Vagina (tissue), 2 donors: ENCODE data around the gene PERM1. TPM values are rescaled to one million over a fixed set of nuclear protein-coding genes. Genes with fewer than 3 reads are reported as not detected.

Experiments used
- DNase-seq, 2 donors: peaks; one replicate each; pipeline ENCODE4 v3.0.0-alpha.2; 2017; ENCODE audit errors: extremely low spot score in 2 of 2
- H3K27ac ChIP-seq: fragments of 200-600 bp; sonication (generic); one replicate; pipeline ENCODE4 v1.5.1; 2019
- H3K27me3 ChIP-seq: fragments of 200-600 bp; sonication (generic); one replicate; pipeline ENCODE4 v1.5.1; 2019
- H3K36me3 ChIP-seq, 2 donors: fragments of 200-600 bp; sonication (generic); one replicate each; pipeline ENCODE4 v1.5.1; 2017 to 2019
- H3K4me1 ChIP-seq: fragments of 200-600 bp; sonication (generic); one replicate; pipeline ENCODE4 v1.5.1; 2019
- H3K4me3 ChIP-seq, 2 donors: fragments of 200-600 bp; sonication (generic); 1 replicate in 1 of 2; 2 replicates in 1 of 2; pipeline ENCODE4 v1.5.1; 2016 to 2019
- H3K9me3 ChIP-seq: fragments of 200-600 bp; sonication (generic); one replicate; pipeline ENCODE4 v1.5.1; 2019
- CTCF ChIP-seq, 3 experiments: fragments of 450-650 bp in 2 of 3; fragments of 200-600 bp in 1 of 3; sonication (generic) in 1 of 3; IDR thresholded peaks; one replicate each; pipeline ENCODE4 v1.5.1; 2017 to 2019; ENCODE audit warnings: antibody characterized with exemption in 3 of 3, mild to moderate bottlenecking in 2 of 3, moderate library complexity in 2 of 3
- POLR2A ChIP-seq, 2 donors: fragments of 450-650 bp; IDR thresholded peaks; one replicate each; pipeline ENCODE4 v1.6.1; 2017; ENCODE audit warnings: antibody characterized with exemption in 2 of 2, mild to moderate bottlenecking in 2 of 2, moderate library complexity in 2 of 2
- POLR2AphosphoS5 ChIP-seq, 2 donors: sonication (generic); formaldehyde crosslinking; IDR thresholded peaks; one replicate each; pipeline ENCODE4 v1.9.0; 2017; ENCODE audit warnings: antibody characterized with exemption in 2 of 2, mild to moderate bottlenecking in 2 of 2, low read depth in 1 of 2; ENCODE audit not compliant: insufficient read depth in 1 of 2
- intact Hi-C: fragments of 100-400 bp; cut with DNase I; formaldehyde crosslinking; loops from one replicate; pipeline ENCODE4 v1.15.1; 2023
- total RNA-seq: library from RNA; depleted of rRNA; stranded (reverse); fragments of >200 nt; gene quantifications from one replicate; pipeline ENCODE4 v1.2.3, GENCODE V29; 2016

Gene PERM1
- total RNA-seq, 1 donor from 2014 or later = not detected

DNA sequence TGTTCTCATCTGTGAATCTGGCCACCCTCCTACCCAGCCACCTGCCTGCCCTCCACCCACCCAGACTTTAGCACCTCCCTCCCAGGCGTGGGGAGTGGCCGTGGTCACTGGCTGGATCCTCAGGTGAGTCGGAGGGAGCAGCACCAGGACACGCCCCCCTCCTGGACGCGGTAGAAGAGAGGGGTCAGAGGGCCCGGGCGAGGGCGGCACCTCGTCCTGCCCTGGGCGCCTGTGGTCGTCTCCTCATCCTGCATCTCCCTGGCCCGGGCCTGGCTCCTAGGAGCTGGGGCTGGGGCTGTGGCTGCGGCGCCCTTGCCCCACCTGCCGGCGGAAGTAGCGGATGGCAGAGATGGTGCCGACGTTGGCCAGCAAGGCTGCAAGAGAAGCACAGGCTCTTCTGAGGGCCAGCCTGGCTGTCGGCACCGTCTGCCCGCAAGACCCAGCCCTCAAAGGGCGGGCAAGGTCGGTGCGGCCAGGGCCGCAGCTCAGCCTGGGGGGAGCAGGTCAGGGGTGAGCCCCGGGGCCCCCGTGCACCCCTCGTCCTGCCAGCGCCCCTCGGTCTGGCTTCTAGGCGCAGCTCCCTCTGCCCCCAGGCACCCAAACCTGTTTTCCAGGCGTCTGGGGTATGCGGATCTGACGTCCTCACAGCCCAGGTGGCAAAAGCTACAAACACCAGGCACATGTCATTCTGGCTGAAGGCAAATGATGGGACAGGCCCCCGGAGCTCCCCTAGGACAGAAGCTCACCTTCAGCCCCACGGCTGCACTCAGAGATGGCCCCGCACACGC is 5.8 kb downstream of the PERM1 start:
- TF ChIP-seq POLR2A (IDR thresholded peaks at IDR 0.05) = no peak
- peak in 2 of 3 experiments; percentile 24 to 59 for TF ChIP-seq CTCF (IDR thresholded peaks at IDR 0.05)
- TF ChIP-seq POLR2AphosphoS5 (IDR thresholded peaks at IDR 0.05; ENCODE audit: insufficient read depth in 1 of 2, low read depth in 1 of 2) = no peak
- no peak for DNase-seq
- Histone ChIP-seq H3K9me3 (no peaks in the 10 kb centered on the region), H3K4me1 (peaks cover 23% of the 10 kb centered on the region), H3K27ac (no peak overlapping the region), H3K4me3 (peak overlapping the region; percentile 23 to 34), H3K36me3 (no peaks in the 10 kb centered on the region), H3K27me3 (peaks cover 4% of the 10 kb centered on the region)
- intact Hi-C loops = no loop called here

DNA sequence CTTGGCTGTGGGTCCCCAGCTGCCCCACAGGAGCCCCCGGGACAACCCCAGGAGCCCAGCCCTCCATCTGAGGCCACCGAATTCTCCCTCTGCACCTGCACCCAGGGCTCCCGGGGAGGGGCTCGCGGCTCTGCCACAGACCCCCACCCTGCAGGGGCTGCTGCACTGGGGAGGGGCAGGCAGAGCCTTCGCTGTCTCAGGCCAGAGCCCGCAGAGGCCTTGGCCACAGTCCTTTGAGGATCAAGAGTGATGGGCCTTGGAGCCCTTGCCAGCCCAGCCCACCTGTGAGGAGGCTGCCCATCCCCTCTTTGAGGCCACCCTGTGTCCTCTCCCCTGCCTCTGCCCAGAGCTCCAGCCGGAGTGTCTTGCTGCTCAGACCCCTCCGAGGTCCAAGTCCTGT is 6.5 kb downstream of the PERM1 start:
- H3K9me3 ChIP-seq = no peaks in the 10 kb centered on the region
- peaks cover 4% of the 10 kb centered on the region for H3K27me3 ChIP-seq
- TF ChIP-seq POLR2AphosphoS5 (IDR thresholded peaks at IDR 0.05; ENCODE audit: insufficient read depth in 1 of 2, low read depth in 1 of 2) (no peak), POLR2A (IDR thresholded peaks at IDR 0.05) (no peak), CTCF (IDR thresholded peaks at IDR 0.05) (no peak)
- no peak overlapping the region for H3K4me3 ChIP-seq
- no peaks in the 10 kb centered on the region for H3K36me3 ChIP-seq
- intact Hi-C loops = no loop called here
- no peak for DNase-seq
- no peak overlapping the region for H3K27ac ChIP-seq
- peaks cover 27% of the 10 kb centered on the region for H3K4me1 ChIP-seq

GRCh38 chr1:974687-975328 is 7.1 kb downstream of the PERM1 start:
- H3K4me3 ChIP-seq = no peak overlapping the region
- H3K27ac ChIP-seq = no peak overlapping the region
- intact Hi-C loops = no loop called here
- TF ChIP-seq POLR2AphosphoS5 (IDR thresholded peaks at IDR 0.05; ENCODE audit: insufficient read depth in 1 of 2, low read depth in 1 of 2) (no peak), POLR2A (IDR thresholded peaks at IDR 0.05) (no peak), CTCF (IDR thresholded peaks at IDR 0.05) (no peak)
- H3K4me1 ChIP-seq = peaks cover 27% of the 10 kb centered on the region
- H3K27me3 ChIP-seq = peaks cover 4% of the 10 kb centered on the region
- H3K36me3 ChIP-seq = no peaks in the 10 kb centered on the region
- no peak for DNase-seq
- no peaks in the 10 kb centered on the region for H3K9me3 ChIP-seq

DNA sequence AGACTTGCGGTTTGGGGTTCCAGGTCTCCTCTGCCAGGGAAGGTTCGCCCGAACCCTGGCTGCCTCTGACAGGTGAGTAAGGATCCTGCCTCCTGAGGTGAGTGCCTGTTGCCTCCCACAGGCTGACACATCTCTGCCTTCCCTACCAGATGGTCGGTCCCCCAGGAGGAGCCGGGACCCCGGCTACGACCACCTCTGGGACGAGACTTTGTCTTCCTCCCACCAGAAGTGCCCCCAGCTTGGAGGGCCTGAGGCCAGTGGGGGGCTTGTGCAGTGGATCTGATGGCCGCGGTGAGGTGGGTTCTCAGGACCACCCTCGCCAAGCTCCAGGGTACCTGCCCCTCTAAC is 7.6 kb downstream of the PERM1 start:
- Histone ChIP-seq H3K4me3 (no peak overlapping the region), H3K4me1 (peaks cover 27% of the 10 kb centered on the region), H3K9me3 (no peaks in the 10 kb centered on the region), H3K27ac (no peak overlapping the region), H3K36me3 (no peaks in the 10 kb centered on the region), H3K27me3 (peaks cover 4% of the 10 kb centered on the region)
- TF ChIP-seq CTCF (IDR thresholded peaks at IDR 0.05) (no peak), POLR2AphosphoS5 (IDR thresholded peaks at IDR 0.05; ENCODE audit: insufficient read depth in 1 of 2, low read depth in 1 of 2) (no peak)
- DNase-seq = no peak
- intact Hi-C loops = no loop called here
